Measurements from ENCODE around the gene NDFIP1.
A peak's percentile ranks its signal among the peaks of the same experiment; 100 is the strongest.

The NDFIP1 gene

DNA sequence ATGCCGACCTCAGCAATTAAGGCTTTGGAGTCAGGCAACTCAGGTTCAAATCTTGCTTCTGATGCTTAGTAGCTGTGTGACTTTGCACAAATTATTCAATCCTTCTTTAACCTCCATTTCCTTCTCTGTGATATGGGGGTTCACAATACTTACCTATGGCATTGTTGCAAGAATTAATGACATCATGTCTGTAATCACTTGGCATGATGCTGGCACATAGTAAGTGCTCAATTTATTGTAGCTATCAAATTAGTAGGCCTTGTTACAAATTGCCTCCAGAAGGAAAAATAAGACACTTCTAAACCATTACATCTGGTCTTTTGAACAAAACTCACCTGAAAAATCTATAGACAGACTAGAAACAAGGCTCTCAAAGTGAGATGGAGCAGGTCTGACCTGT, 29.9 kb upstream of the NDFIP1 start:
- no peak overlapping the region for H2AK5ac ChIP-seq (ENCODE audit: low read depth, low read length)
- no peak overlapping the region for H3K27ac ChIP-seq (replicated peaks; ENCODE audit: low read length)
- no peaks in the 10 kb centered on the region for H3K36me3 ChIP-seq (replicated peaks in 1 of 2; ENCODE audit: control insufficient read depth in 2 of 2, insufficient read depth in 2 of 2, low read length in 2 of 2)
- H2AFZ ChIP-seq (ENCODE audit: low read length), result no peak overlapping the region
- no peak overlapping the region for H2BK5ac ChIP-seq (ENCODE audit: low read length)
- WGBS, 2 donors (ENCODE audit: extremely low coverage in 2 of 2, insufficient read length in 2 of 2, insufficient replicate concordance in 1 of 2), result no CpG with 5 or more reads among the region's 1 CpG
- no peak overlapping the region for H3K23ac ChIP-seq (ENCODE audit: low read depth, low read length, poor library complexity)
- no peaks in the 10 kb centered on the region for H3K27me3 ChIP-seq (ENCODE audit: control insufficient read depth in 3 of 3, insufficient read depth in 3 of 3, low read depth in 1 of 3, low read length in 3 of 3)
- no peak for DNase-seq (ENCODE audit: low spot score)
- peaks cover 0 to 4% of the 10 kb centered on the region in 2 donors for H3K4me1 ChIP-seq (ENCODE audit: control insufficient read depth in 2 of 2, insufficient read depth in 1 of 2, low read depth in 1 of 2, low read length in 2 of 2)
- H3K14ac ChIP-seq (ENCODE audit: low read length), result no peak overlapping the region
- no peak overlapping the region for H4K8ac ChIP-seq (ENCODE audit: low read depth, low read length)
- no peak overlapping the region for H2BK12ac ChIP-seq (ENCODE audit: low read length)
- H4K91ac ChIP-seq (ENCODE audit: low read depth, low read length, poor library complexity), result no peak overlapping the region
- no peak overlapping the region for H3K18ac ChIP-seq (ENCODE audit: low read length)
- H3K4me3 ChIP-seq (ENCODE audit: low read length in 2 of 2), result no peak overlapping the region
- no peak overlapping the region for H2BK120ac ChIP-seq (ENCODE audit: low read depth, low read length)
- H3K79me1 ChIP-seq (ENCODE audit: low read depth, low read length), result no peaks in the 10 kb centered on the region
- H3K4me2 ChIP-seq (ENCODE audit: insufficient read depth, low read length, poor library complexity, severe bottlenecking), result no peak overlapping the region
- H3K4ac ChIP-seq (ENCODE audit: low read length), result no peak overlapping the region
- H2BK15ac ChIP-seq (ENCODE audit: low read length), result no peak overlapping the region
- H3K9me3 ChIP-seq (replicated peaks in 1 of 2; ENCODE audit: control insufficient read depth in 2 of 2, insufficient read depth in 1 of 2, low read depth in 1 of 2, low read length in 2 of 2), result no peaks in the 10 kb centered on the region
- H3K9ac ChIP-seq (ENCODE audit: low read depth, low read length, poor library complexity), result no peak overlapping the region

- no CpG with 5 or more reads among the region's 6 CpGs for whole genome bisulfite sequencing, 2 donors (ENCODE audit: extremely low coverage in 2 of 2, insufficient read length in 2 of 2, insufficient replicate concordance in 1 of 2)
- no peak overlapping the region for H2BK120ac ChIP-seq (ENCODE audit: low read depth, low read length)
- no peak overlapping the region for H2BK5ac ChIP-seq (ENCODE audit: low read length)
- no peaks in the 10 kb centered on the region for H3K27me3 ChIP-seq (ENCODE audit: control insufficient read depth in 3 of 3, insufficient read depth in 3 of 3, low read depth in 1 of 3, low read length in 3 of 3)
- H2BK15ac ChIP-seq (ENCODE audit: low read length), result no peak overlapping the region
- no peak overlapping the region for H3K9ac ChIP-seq (ENCODE audit: low read depth, low read length, poor library complexity)
- H3K4me1 ChIP-seq (ENCODE audit: control insufficient read depth in 2 of 2, insufficient read depth in 1 of 2, low read depth in 1 of 2, low read length in 2 of 2), result peaks cover 0 to 3% of the 10 kb centered on the region in 2 donors
- no peak overlapping the region for H4K8ac ChIP-seq (ENCODE audit: low read depth, low read length)
- no peaks in the 10 kb centered on the region for H3K36me3 ChIP-seq (replicated peaks in 1 of 2; ENCODE audit: control insufficient read depth in 2 of 2, insufficient read depth in 2 of 2, low read length in 2 of 2)
- H3K18ac ChIP-seq (ENCODE audit: low read length), result no peak overlapping the region
- H3K27ac ChIP-seq (replicated peaks; ENCODE audit: low read length), result no peak overlapping the region
- H3K14ac ChIP-seq (ENCODE audit: low read length), result no peak overlapping the region
- H2AFZ ChIP-seq (ENCODE audit: low read length), result no peak overlapping the region
- no peak overlapping the region for H2AK5ac ChIP-seq (ENCODE audit: low read depth, low read length)
- H3K4me3 ChIP-seq (ENCODE audit: low read length in 2 of 2), result no peak overlapping the region
- H2BK12ac ChIP-seq (ENCODE audit: low read length), result no peak overlapping the region
- H3K9me3 ChIP-seq (replicated peaks in 1 of 2; ENCODE audit: control insufficient read depth in 2 of 2, insufficient read depth in 1 of 2, low read depth in 1 of 2, low read length in 2 of 2), result no peaks in the 10 kb centered on the region
- DNase-seq (ENCODE audit: low spot score), result no peak
- H3K79me1 ChIP-seq (ENCODE audit: low read depth, low read length), result no peaks in the 10 kb centered on the region
- no peak overlapping the region for H4K91ac ChIP-seq (ENCODE audit: low read depth, low read length, poor library complexity)
- no peak overlapping the region for H3K4ac ChIP-seq (ENCODE audit: low read length)
- no peak overlapping the region for H3K23ac ChIP-seq (ENCODE audit: low read depth, low read length, poor library complexity)
- H3K4me2 ChIP-seq (ENCODE audit: insufficient read depth, low read length, poor library complexity, severe bottlenecking), result no peak overlapping the region
These were observed 29.3 kb upstream of the NDFIP1 start for GRCh38 chr5:142079306-142079721.

- Histone ChIP-seq H2BK15ac (ENCODE audit: low read length) (no peak overlapping the region), H2AFZ (ENCODE audit: low read length) (no peak overlapping the region)
These were observed 28.3 kb upstream of the NDFIP1 start for GRCh38 chr5:142080248-142080647.

GRCh38 chr5:142082182-142082781, 26.3 kb upstream of the NDFIP1 start:
- no peak overlapping the region for H3K4ac ChIP-seq (ENCODE audit: low read length)
- no peak overlapping the region for H3K18ac ChIP-seq (ENCODE audit: low read length)
- H2BK15ac ChIP-seq (ENCODE audit: low read length), result no peak overlapping the region
- H3K27ac ChIP-seq (replicated peaks; ENCODE audit: low read length), result no peak overlapping the region
- no peak overlapping the region for H4K91ac ChIP-seq (ENCODE audit: low read depth, low read length, poor library complexity)
- no peak overlapping the region for H3K4me3 ChIP-seq (ENCODE audit: low read length in 2 of 2)
- no peak overlapping the region for H3K9ac ChIP-seq (ENCODE audit: low read depth, low read length, poor library complexity)
- no peak overlapping the region for H3K4me2 ChIP-seq (ENCODE audit: insufficient read depth, low read length, poor library complexity, severe bottlenecking)
- H2BK5ac ChIP-seq (ENCODE audit: low read length), result no peak overlapping the region
- no peaks in the 10 kb centered on the region for H3K36me3 ChIP-seq (replicated peaks in 1 of 2; ENCODE audit: control insufficient read depth in 2 of 2, insufficient read depth in 2 of 2, low read length in 2 of 2)
- H2AK5ac ChIP-seq (ENCODE audit: low read depth, low read length), result no peak overlapping the region
- H3K4me1 ChIP-seq (ENCODE audit: control insufficient read depth in 2 of 2, insufficient read depth in 1 of 2, low read depth in 1 of 2, low read length in 2 of 2), result peaks cover 0 to 2% of the 10 kb centered on the region in 2 donors
- no peak overlapping the region for H2BK120ac ChIP-seq (ENCODE audit: low read depth, low read length)
- no peak overlapping the region for H3K14ac ChIP-seq (ENCODE audit: low read length)
- no peaks in the 10 kb centered on the region for H3K9me3 ChIP-seq (replicated peaks in 1 of 2; ENCODE audit: control insufficient read depth in 2 of 2, insufficient read depth in 1 of 2, low read depth in 1 of 2, low read length in 2 of 2)
- peak overlapping the region; percentile 6 for H2AFZ ChIP-seq (ENCODE audit: low read length)
- H3K79me1 ChIP-seq (ENCODE audit: low read depth, low read length), result no peaks in the 10 kb centered on the region
- H4K8ac ChIP-seq (ENCODE audit: low read depth, low read length), result no peak overlapping the region
- H2BK12ac ChIP-seq (ENCODE audit: low read length), result no peak overlapping the region
- no peak overlapping the region for H3K23ac ChIP-seq (ENCODE audit: low read depth, low read length, poor library complexity)
- DNase-seq (ENCODE audit: low spot score), result no peak
- no peaks in the 10 kb centered on the region for H3K27me3 ChIP-seq (ENCODE audit: control insufficient read depth in 3 of 3, insufficient read depth in 3 of 3, low read depth in 1 of 3, low read length in 3 of 3)

More at GRCh38 chr5:142080248-142080647, 28.3 kb upstream of the NDFIP1 start:
- no peak for DNase-seq (ENCODE audit: low spot score)
- H4K8ac ChIP-seq (ENCODE audit: low read depth, low read length), result no peak overlapping the region
- no peak overlapping the region for H3K18ac ChIP-seq (ENCODE audit: low read length)
- no peak overlapping the region for H2AK5ac ChIP-seq (ENCODE audit: low read depth, low read length)
- no peak overlapping the region for H3K4me2 ChIP-seq (ENCODE audit: insufficient read depth, low read length, poor library complexity, severe bottlenecking)
- no peak overlapping the region for H3K9ac ChIP-seq (ENCODE audit: low read depth, low read length, poor library complexity)
- no peaks in the 10 kb centered on the region for H3K79me1 ChIP-seq (ENCODE audit: low read depth, low read length)
- no peak overlapping the region for H4K91ac ChIP-seq (ENCODE audit: low read depth, low read length, poor library complexity)
- no peak overlapping the region for H3K4ac ChIP-seq (ENCODE audit: low read length)
- H3K4me3 ChIP-seq (ENCODE audit: low read length in 2 of 2), result no peak overlapping the region
- H3K9me3 ChIP-seq (replicated peaks in 1 of 2; ENCODE audit: control insufficient read depth in 2 of 2, insufficient read depth in 1 of 2, low read depth in 1 of 2, low read length in 2 of 2), result no peaks in the 10 kb centered on the region
- no peak overlapping the region for H3K14ac ChIP-seq (ENCODE audit: low read length)
- H3K23ac ChIP-seq (ENCODE audit: low read depth, low read length, poor library complexity), result no peak overlapping the region
- no peaks in the 10 kb centered on the region for H3K27me3 ChIP-seq (ENCODE audit: control insufficient read depth in 3 of 3, insufficient read depth in 3 of 3, low read depth in 1 of 3, low read length in 3 of 3)
- no peak overlapping the region for H3K27ac ChIP-seq (replicated peaks; ENCODE audit: low read length)
- no peak overlapping the region for H2BK5ac ChIP-seq (ENCODE audit: low read length)
- no peak overlapping the region for H2BK12ac ChIP-seq (ENCODE audit: low read length)
- no peaks in the 10 kb centered on the region for H3K36me3 ChIP-seq (replicated peaks in 1 of 2; ENCODE audit: control insufficient read depth in 2 of 2, insufficient read depth in 2 of 2, low read length in 2 of 2)
- no peak overlapping the region for H2BK120ac ChIP-seq (ENCODE audit: low read depth, low read length)
- H3K4me1 ChIP-seq (ENCODE audit: control insufficient read depth in 2 of 2, insufficient read depth in 1 of 2, low read depth in 1 of 2, low read length in 2 of 2), result peaks cover 0 to 2% of the 10 kb centered on the region in 2 donors
- no CpG with 5 or more reads among the region's 7 CpGs for WGBS, 2 donors (ENCODE audit: extremely low coverage in 2 of 2, insufficient read length in 2 of 2, insufficient replicate concordance in 1 of 2)
